ENCODE results near the gene LIMA1.
"Not testable (repeated sequence)": the region's sequence is repeated elsewhere in the genome, so short reads cannot be mapped to it uniquely, and the experiment has no call there.

LIMA1 gene

DNA sequence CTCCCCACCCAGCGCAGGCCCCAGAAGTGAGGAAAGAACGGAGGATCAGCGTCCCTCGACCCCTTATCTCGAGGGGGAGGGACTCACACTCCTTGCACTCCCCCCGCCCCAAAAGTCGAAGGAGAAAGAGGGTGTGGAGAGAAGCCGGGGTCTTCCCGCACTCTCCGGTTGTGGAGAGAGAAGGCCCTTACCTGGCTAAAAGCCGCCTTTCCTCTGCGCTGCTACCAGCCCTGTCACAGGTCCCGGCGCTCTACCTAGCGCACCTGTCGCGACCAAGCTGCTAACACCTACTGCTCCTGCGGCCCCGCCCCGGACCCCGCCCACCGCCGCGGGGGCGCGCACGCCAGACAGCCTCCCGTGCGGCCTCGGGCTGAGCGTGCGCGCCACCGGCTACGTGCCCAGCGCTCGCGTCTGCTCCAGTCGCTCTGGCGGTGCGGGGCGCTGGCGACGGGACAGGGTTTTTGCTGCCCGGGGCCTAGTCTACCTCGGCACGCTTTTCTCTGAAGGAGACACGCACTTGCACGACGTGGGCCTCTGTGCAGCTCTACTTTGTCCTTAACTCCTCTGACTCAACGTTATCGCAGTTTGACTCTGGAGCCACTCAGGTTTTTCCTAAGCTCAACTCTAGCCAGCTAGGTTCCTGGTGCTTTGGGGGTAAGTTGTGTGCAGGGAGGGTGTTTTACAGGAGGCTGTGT, at the start of gene LIMA1:
Gene LIMA1, minus strand, starts transcription at position 292 of the 695 bp plus-strand sequence. CDS start 34,769 bp downstream, outside the sequence.
- DNase-seq (ENCODE audit: low read depth), result no peak

DNA sequence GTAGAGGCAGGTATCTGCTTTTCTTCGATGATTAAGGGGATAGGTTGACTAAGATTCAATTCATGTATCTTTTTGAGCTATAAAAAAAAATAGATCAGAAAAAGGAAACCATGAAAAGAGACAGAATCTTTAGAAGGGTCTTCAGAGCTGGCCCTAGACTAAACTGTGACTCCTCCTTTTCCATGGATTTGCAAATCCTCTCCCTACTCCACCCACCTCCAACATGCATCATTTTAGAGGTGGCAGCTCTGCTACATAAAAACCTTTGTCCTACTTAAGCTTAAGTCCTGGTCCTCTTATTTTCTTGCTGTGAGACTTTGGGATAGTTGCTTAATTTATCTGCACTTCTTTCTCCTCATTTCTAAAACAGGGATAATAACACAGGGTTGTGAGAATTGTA, 48.4 kb upstream of the LIMA1 start:
- DNase-seq (ENCODE audit: low read depth), result no peak

DNA sequence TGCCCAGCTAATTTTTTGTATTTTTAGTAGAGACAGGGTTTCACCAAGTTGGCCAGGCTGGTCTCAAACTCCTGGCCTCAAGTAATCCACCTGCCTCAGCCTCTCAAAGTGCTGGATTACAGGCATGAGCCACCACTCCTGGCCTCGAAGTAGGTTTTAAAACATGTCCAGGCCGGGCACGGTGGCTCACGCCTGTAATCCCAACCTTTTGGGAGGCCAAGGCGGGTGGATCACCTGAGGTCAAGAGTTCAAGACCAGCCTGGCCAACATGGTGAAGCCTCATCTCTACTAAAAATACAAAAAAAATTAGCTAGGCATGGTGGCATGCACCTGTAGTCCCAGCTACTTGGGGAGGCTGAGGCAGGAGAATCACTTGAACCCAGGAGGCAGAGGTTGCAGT, 45.3 kb upstream of the LIMA1 start:
- not testable (repeated sequence) for DNase-seq (ENCODE audit: low read depth)

DNA sequence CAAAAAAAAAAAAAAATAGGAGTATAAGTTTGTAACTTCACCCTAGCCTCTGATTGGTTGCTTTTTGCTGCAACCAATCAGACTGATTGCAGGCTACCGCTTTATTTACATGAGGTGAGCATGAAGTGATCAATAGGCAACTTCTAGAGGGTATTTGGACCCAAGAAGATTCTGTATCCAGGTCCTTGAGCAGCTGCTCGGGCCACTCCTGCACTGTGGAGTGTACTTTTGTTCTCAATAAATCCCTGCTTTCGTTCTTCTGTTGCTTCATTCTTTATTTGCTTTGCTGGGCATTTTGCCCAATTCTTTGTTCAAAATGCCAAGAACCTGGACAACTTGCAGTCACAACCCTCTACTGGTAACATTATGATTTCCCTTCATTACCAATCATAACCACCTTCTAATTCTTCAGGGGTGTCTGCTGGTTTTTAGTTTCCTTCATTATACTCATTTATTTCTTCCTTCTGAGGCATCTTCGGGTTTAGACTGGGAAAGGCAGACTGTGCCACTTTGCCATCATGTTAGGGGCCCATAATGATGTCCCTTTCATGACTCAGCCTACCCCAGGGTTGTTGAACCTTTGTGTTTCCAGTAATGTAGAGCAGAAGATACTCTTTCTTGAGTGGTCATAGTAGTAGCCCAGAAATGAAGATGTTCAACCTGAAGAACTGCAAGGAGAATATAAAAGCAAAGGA, 43.4 kb upstream of the LIMA1 start:
- DNase-seq (ENCODE audit: low read depth), result no peak

DNA sequence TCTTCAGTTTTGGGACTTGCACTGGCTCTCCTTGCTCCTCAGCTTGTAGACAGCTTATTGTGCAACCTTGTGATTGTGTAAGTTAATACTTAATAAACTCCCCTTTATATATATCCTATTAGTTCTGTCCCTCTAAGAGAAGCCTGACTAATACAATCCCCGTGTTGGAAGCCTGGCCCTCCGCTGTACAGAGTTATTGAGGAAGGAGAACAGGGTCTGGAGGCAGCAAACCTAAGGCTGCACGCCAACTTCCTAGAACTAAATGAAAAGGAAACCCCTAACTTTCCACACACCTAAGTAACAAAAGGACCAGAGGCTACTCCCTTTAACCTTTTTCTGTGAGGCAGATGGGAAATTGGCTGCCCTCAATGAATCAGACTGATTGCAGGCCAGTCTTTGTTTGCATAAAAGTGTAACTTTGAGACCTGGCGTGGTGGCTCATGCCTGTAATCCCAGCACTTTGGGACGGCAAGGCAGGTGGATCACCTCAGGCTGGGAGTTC, 42.6 kb upstream of the LIMA1 start:
- no peak for DNase-seq (ENCODE audit: low read depth)

DNA sequence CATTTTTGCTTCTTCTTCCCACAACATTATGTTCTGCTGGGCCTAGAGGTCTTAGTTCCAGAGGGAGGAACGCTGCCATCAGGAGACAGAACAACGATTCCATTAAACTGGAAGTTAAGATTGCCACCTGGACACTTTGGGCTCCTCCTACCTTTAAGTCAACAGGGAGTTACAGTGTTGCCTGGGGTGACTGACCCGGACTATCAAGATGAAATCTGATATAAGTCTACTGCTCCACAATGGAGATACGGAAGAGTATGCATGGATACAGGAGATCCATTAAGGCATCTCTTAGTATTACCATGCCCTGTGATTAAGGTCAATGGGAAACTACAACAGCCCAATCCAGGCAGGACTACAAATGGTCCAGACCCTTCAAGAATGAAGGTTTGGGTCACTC, 41.5 kb upstream of the LIMA1 start:
- not testable (repeated sequence) for DNase-seq (ENCODE audit: low read depth)

DNA sequence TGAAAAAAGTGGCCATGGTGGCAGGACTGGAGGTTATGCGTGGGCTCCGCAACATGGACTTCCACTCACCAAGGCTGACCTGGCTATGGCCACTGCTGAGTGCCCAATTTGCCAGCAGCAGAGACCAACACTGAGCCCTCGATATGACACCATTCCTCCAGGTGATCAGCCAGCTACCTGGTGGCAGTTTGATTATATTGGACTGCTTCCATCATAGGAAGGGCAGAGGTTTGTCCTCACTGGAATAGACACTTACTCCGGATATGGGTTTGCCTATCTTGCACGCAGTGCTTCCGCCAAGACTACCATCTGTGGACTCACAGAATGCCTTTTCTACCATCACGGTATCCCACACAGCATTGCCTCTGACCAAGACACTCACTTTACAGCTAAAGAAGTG, 40.8 kb upstream of the LIMA1 start:
- DNase-seq (ENCODE audit: low read depth), result not testable (repeated sequence)

DNA sequence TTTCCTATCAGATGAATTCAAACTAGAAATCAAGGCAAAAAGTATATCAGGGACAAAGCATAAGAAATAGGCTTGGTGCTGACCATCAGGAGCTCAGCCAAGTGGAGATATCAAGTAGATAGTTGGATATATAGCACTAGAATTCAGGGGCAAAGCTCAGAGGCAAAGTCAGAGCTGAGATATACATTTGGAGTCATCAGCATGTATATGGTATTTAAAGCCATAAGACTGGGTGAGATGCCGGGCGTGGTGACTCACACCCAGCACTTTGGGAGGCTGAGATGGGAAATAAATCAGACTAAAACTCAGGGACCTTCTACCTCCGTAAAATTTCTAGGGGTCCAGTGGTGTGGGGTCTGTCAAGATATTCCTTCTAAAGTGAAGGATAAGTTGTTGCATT, 38.9 kb upstream of the LIMA1 start:
- DNase-seq (ENCODE audit: low read depth), result peak; percentile 23

DNA sequence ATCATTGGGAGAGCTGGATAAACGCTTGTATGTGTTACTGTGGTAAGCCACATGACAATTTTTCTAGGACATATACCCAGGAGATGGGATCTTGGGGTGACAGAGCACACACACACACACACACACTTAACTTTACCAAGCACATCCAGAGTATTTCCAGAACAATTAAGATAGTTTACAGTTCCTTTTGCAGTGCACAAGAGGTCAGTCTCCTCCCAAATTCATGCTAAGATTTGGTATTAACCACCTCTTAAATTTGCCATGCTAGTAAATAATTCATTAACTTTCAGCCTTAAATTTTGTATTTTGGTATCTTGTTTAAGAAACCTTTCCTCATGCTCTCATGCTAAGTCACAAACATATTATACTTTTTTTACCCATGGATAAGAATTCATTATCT, 33.9 kb upstream of the LIMA1 start:
- no peak for DNase-seq (ENCODE audit: low read depth)

DNA sequence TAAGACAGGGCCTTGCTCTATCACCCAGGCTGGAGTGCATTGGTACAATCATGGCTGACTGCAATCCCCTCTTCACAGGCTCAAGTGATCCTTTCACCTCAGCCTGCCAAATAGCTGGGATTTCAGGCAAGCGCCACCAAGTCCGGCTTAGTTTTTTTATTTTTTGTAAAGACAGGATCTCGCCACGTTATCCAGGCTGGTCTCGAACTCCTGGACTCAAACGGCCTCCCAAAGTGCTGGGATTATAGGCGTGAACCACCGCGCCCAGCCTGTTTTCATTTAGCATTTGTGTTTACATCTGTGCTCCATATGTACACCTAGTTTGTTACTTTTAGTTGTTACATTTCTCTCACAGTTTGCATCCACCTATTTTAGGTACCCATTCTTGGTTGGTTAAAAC, 32.5 kb upstream of the LIMA1 start:
- no peak for DNase-seq (ENCODE audit: low read depth)

DNA sequence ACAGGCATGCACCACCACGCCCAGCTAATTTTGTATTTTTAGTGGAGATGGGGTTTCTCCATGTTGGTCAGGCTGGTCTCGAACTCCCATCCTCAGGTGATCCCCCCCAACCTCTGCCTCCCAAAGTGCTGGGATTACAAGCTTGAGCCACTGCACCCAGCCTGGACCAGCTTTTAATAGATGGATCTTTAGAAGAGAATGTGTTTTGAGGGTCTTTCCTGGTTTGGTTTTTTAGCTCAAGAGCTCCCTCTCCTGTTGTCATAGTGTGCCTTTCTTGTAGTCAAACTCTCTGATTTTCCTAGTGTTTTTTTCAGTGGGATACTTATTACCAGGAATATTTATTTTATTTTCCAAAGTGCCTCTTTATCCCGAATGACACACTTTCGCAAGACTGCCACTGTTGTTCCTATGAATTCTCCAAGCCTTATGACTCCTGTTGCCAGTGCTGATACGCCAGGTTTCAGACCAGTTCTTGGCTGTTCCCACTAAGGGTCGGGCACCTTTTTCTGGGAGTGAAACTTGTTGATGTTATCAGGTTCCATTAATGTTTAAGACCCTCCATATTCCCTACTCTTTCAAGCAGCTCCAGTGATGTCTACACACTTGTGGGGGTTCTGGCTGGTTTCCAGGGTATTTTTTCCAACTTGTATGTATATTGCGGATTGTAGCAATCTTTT, 31.5 kb upstream of the LIMA1 start:
- DNase-seq (ENCODE audit: low read depth), result peak; percentile 41

DNA sequence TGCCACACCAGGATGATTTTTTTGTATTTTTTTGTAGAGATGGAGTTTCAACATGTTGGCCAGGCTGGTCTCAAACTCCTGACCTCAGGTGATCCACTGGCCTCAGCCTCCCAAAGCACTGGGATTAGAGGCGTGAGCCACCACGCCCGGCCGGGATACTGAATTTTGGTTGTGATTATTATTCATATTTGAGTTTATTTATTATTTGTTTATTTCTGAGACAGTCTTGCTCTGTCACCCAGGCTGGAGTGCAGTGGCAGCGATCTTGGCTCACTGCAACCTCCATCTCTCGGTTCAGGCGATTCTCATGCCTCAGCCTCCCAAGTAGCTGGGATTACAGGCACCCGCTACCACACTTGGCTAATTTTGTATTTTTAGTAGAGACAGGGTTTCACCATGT, 30.7 kb upstream of the LIMA1 start:
- not testable (repeated sequence) for DNase-seq (ENCODE audit: low read depth)

DNA sequence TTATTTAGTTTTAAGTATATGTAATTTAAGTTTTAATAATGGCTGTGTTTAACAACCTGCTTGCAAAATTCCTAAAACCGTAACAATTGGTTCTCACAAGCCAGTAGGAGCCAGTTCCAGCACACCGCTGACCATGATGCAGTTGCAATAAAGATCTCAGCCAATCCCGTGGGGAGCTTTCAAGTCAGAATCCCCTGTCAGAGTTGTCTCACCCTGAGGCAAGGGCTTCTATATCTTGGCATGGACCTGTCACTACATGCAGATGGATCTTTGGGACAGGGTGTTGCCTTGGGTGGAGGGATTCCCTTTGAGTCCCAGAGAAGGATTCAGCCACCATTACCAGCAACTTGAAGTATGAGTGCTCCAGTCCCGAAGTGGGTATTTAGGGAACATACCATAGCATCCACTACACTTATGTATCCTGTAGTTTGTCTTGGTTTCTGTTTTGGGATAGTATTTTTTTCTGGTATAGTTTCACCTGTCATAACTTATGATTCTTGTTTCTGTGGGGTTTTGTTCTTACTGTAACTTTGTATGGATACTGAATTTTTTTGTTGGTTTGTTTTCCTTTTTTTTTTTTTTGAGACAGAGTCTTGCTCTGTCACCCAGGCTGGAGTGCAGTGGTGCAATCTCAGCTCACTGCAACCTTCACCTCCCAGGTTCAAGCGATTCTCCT, 30.1 kb upstream of the LIMA1 start:
- DNase-seq (ENCODE audit: low read depth), result no peak

DNA sequence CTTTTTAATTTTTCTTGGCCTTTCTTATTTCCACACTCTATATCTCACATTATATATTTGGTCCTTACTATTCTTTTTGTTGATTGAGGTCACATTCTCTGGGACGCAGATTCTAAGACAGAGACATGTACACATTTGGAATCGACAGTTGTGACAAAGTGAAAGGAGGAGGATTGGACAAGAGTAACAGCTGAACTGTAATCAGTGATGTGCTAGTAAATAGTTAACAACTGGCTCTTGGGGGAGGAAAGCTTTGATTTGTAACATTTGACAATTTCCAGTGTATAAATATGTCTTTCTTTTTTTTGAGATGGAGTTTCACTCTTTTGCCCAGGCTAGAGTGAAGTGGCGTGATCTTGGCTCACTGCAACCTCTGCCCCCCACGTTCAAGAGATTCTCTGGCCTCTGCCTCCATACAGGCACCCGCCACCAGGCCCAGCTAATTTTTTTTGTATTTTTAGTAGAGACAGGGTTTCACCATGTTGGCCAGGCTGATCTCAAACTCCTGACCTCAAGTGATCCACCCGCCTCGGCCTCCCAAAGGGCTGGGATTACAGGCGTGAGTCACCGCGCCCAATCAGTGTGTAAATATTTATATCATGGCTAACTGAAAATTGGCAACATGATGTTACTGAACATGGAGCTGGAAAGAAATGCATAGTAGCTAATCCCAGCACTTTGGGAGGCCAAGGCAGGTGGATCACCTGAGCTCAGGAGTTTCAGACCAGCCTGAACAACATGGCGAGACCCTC, 28.7 kb upstream of the LIMA1 start:
- peak; percentile 37 for DNase-seq (ENCODE audit: low read depth)

DNA sequence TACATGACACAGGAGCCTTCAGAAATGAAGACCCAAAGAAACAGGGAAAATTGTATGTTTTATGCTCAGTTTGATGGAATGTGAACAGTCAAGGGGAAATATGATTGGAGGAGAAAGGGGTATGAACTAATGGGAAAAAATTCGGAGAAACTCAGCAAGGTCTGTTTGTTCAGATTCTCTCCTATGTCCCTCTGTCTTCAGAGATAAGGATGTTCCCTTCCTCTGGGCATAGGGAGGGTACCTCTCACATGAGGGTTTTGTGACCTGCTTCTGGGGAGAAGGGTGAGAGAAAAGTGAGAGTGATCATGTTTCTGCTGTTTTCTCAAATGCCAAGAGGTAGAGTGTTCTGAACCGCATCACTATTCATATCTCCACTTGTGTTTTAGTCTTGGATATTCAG, 26.6 kb upstream of the LIMA1 start:
- no peak for DNase-seq (ENCODE audit: low read depth)

DNA sequence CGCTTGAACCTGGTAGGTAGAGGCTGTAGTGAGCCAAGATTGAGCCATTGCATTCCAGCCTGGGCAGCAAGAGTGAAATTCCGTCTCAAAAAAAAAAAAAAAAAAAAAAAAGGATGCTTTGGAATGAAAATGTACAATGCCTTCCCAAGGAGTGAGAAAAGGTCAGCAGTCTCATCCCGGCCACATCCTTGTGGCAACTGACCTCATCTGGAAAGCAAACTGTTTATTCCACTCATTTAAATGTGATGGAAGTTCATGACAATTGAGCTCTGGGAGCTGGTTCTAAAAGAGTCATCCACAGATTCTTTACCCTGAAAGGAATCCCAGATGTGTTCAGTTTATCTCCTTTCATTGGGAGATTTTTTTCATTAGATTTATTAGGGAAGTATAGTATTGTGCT, 19.4 kb upstream of the LIMA1 start:
- DNase-seq (ENCODE audit: low read depth), result peak; percentile 84

DNA sequence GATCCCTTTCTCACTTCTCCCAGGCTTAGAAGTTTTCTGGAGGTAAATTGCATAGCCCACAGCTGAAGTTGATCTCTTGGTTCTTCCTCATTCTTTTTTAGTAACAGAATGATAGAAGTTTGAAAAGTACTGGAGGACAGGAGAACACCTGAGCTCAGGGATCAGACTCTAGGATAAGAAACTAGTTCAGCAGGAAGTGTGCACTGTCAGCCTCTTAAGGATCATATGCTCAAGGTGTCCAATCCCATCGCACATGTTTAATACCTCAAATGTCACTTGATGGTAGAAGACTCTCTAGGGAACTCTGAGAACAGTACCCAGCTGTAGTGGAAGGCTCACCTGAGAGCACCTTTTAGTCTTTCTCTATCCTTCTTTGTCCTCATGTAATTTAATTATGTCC, 14.7 kb upstream of the LIMA1 start:
- no peak for DNase-seq (ENCODE audit: low read depth)

DNA sequence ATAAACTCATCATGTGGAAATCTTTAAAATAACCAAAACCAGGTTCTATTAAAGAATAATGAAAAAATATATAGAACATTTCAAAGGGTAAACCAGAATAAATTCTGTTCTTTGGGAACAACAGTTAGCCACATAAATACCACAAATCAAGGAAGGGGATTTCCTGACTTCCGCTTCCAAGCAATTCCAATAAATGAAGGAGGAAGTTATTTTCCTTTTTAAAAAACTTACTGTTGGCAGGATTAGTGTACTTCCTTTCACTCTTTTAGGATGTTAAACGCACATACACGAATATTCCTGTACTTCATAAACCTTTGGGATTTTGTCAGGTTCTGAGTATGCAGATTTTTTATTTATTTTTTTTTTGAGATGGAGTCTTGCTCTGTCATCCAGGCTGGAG, 13.7 kb upstream of the LIMA1 start:
- no peak for DNase-seq (ENCODE audit: low read depth)

DNA sequence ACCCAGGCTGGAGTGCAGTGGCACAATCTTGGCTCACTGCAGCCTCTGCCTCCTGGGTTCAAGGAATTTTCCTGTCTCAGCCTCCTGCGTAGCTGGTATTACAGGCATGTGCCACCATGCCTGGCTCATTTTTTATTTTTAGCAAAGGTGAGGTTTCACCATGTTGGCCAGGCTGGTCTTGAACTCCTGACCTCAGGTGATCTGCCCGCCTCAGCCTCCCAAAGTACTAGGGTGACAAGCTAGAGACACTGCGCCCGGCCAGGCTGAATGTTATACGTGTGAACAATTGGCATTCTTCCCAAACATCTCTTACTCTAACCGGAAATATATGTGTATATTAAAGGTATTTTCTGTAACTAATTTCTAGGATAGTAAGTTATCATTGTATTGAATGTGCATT, 13.2 kb upstream of the LIMA1 start:
- no peak for DNase-seq (ENCODE audit: low read depth)

DNA sequence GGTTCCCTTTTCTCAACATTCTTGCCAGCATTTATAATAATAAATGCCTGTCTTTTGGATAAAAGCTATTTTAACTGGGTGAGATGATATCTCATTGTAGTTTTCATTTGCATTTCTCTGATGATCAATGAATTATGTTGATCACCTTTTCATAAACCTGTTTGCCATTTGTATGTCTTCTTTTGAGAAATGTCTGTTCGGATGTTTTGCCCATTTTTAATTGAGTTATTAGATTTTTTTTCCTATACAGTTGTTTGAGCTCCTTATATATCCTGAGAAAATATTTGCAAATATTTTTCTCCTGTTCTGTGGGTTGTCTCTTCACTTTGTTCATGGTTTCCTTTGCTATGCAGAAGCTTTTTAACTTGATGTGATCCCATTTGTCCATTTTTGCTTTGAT, 8.1 kb upstream of the LIMA1 start:
- DNase-seq (ENCODE audit: low read depth), result no peak

DNA sequence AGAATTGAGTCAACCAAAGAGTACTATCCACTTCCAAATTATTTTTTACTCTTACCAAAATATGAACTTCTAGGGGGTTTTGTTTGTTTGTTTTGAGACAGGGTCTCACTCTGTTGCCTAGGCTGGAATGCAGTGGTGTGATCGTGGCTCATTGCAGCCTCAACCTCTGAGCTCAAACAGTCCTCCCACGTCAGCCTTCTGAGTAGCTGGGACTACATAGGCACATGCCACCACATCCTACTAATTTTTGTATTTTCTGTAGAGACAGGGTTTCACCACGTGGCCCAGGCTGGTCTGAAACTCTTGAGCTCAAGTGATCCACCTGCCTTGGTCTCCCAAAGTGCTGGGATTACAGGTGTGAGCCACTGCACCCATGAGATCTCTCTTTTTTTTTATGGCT, 7.4 kb upstream of the LIMA1 start:
- not testable (repeated sequence) for DNase-seq (ENCODE audit: low read depth)

DNA sequence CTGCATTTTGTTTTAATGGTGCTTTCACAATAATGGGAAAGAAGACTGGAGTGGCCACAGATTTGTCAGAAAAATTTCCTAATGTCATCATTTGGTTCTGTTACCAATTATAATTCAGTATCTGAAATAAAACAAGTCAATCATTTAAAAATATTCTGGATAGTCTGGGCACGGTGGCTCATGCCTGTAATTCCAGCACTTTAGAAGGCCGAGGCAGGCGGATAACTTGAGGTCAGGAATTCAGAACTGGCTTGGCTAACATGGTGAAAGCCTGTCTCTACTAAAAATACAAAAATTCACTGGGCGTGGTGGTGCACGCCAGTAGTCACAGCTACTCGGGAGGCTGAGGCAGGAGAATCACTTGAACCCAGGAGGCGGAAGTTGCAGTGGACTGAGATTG, 4.0 kb upstream of the LIMA1 start:
- DNase-seq (ENCODE audit: low read depth), result no peak
